Peyer's patch (tissue), 4 donors: ENCODE data around the gene DDX41. TPM values are rescaled to one million over a fixed set of nuclear protein-coding genes. Genes with fewer than 3 reads are reported as not detected.

Experiments used
- DNase-seq, 3 donors: peaks; one replicate each; pipeline ENCODE4 v3.0.0-alpha.2; 2017 to 2019
- H3K27ac ChIP-seq, 4 donors: fragments of 200-600 bp; sonication (generic); one replicate each; pipeline ENCODE4 v1.5.1; 2016 to 2019
- H3K27me3 ChIP-seq, 2 donors: fragments of 200-600 bp; sonication (generic); one replicate each; pipeline ENCODE4 v1.5.1; 2019
- H3K36me3 ChIP-seq, 3 donors: fragments of 200-600 bp; sonication (generic); one replicate each; pipeline ENCODE4 v1.5.1; 2016 to 2019
- H3K4me1 ChIP-seq, 4 donors: fragments of 200-600 bp; sonication (generic); one replicate each; pipeline ENCODE4 v1.5.1; 2016 to 2019
- H3K4me3 ChIP-seq, 4 donors: fragments of 200-600 bp; sonication (generic); 1 replicate in 3 of 4; 2 replicates in 1 of 4; pipeline ENCODE4 v1.5.1; 2016 to 2019; ENCODE audit warnings: mild to moderate bottlenecking in 1 of 4
- H3K9me3 ChIP-seq, 4 donors: fragments of 200-600 bp; sonication (generic); one replicate each; pipeline ENCODE4 v1.5.1; 2016 to 2019; ENCODE audit warnings: mild to moderate bottlenecking in 1 of 4
- POLR2A ChIP-seq, 2 donors: fragments of 450-650 bp; IDR thresholded peaks; one replicate each; pipeline ENCODE4 v1.5.1; 2017; ENCODE audit warnings: antibody characterized with exemption in 2 of 2, mild to moderate bottlenecking in 2 of 2, moderate library complexity in 2 of 2
- total RNA-seq, 4 donors: library from RNA; depleted of rRNA; stranded (reverse); fragments of >200 nt; gene quantifications; one replicate each; pipeline ENCODE4 v1.1.0, GENCODE V29; 2016
- TF ChIP-seq, protein P1 (sequence below), 6 experiments: fragments of 450-650 bp in 4 of 6; fragments of 200-600 bp in 2 of 6; sonication (generic) in 1 of 6; IDR thresholded peaks; one replicate each; pipeline ENCODE4 v1.5.1; 2017 to 2019; ENCODE audit warnings: antibody characterized with exemption in 6 of 6, mild to moderate bottlenecking in 3 of 6, moderate library complexity in 1 of 6

Gene DDX41
- total RNA-seq, 4 donors from 2014 or later, result 103 to 168 (median 118) TPM

DNA sequence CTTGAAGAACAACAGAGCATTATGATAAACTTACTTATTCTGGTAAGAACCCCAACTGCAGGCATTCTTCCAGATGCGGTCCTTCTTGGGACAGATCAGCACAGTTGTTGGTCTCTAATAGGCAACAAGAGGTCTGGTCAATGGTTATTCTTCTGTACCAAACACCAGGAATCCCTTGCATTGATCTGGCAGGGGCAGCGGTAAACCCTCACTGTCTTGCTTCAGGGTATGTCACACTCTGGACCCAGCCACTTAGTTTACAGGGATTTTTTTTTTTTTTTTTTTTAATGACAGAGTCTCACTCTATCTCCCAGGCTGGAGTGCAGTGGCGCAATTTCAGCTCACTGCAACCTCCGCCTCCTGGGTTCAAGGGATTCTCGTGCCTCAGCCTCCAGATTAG lies 38.9 kb upstream of the DDX41 start:
- Histone ChIP-seq H3K4me1 (peaks cover 0 to 28% (median 8%) of the 10 kb centered on the region in 4 donors), H3K27ac (no peak overlapping the region), H3K4me3 (no peak overlapping the region), H3K9me3 (no peaks in the 10 kb centered on the region), H3K27me3 (no peaks in the 10 kb centered on the region), H3K36me3 (peaks cover 0 to 12% (median 0%) of the 10 kb centered on the region in 3 donors)
- no peak for DNase-seq
- TF ChIP-seq POLR2A (IDR thresholded peaks at IDR 0.05), result no peak
- TF ChIP-seq, protein P1, sequence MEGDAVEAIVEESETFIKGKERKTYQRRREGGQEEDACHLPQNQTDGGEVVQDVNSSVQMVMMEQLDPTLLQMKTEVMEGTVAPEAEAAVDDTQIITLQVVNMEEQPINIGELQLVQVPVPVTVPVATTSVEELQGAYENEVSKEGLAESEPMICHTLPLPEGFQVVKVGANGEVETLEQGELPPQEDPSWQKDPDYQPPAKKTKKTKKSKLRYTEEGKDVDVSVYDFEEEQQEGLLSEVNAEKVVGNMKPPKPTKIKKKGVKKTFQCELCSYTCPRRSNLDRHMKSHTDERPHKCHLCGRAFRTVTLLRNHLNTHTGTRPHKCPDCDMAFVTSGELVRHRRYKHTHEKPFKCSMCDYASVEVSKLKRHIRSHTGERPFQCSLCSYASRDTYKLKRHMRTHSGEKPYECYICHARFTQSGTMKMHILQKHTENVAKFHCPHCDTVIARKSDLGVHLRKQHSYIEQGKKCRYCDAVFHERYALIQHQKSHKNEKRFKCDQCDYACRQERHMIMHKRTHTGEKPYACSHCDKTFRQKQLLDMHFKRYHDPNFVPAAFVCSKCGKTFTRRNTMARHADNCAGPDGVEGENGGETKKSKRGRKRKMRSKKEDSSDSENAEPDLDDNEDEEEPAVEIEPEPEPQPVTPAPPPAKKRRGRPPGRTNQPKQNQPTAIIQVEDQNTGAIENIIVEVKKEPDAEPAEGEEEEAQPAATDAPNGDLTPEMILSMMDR (IDR thresholded peaks at IDR 0.05), result no peak

DNA sequence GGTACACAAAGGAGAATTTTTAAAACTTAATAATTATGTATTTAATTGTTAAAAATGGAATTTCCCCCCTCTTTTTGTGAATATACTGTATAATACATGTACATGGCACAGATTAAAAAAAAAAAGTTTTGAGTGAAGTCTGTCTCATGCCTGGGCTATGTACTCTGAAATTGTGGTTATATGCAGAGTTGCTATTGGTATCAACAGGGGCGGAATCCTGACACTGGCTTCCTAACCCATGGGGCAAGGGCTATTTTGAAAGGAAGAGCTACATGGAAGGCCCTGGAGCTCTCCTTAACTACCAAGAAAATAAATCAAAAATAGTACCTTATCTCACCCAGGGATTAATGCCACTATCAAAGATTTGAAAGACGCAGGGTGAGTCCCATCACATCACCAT lies 38.5 kb upstream of the DDX41 start:
- H3K4me1 ChIP-seq, result peaks cover 0 to 28% (median 8%) of the 10 kb centered on the region in 4 donors
- no peak overlapping the region for H3K27ac ChIP-seq
- peaks cover 0 to 12% (median 0%) of the 10 kb centered on the region in 3 donors for H3K36me3 ChIP-seq
- H3K4me3 ChIP-seq, result peak overlapping the region in 1 of 4 donors; percentile 70
- DNase-seq, result no peak
- H3K9me3 ChIP-seq, result no peaks in the 10 kb centered on the region
- no peaks in the 10 kb centered on the region for H3K27me3 ChIP-seq
- TF ChIP-seq, protein P1 (IDR thresholded peaks at IDR 0.05), result no peak
- no peak for TF ChIP-seq POLR2A (IDR thresholded peaks at IDR 0.05)

DNA sequence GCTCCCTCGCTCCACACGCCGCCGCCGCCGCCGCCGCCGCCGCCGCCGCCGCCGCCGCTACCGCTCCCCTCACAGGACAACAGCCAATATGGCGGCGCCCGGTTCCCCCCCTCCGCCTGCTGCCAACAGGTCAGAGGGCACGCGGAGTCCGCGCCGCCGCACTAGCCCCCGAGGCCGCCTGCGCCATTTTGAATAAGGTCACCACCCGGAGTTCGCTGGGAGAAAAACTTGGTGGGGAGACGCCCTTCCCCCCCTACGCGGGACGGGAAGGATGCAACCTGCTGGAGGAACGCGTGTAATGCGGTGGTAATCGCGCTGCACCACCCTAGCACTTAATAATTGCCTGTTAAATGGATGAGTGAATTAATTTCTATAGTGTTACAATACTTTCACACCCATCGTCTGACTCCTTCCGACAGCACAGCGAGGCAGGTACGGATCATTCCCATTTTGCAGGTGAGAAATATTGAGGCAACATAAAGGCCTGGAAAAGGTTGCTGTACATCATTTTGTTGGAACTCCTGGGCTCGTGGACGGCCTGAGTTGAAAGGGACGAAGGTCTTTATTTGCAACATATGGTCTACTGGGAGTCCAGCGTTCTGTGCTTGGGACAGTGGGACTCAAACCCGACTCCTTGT lies 37.8 kb upstream of the DDX41 start, which contains the start of gene FAM193B:
FAM193B (minus strand) TSS at position 90 of the 638 bp plus-strand sequence. CDS start 105 bp downstream, outside the sequence.
- H3K27ac ChIP-seq, result peak within 1 kb of the TSS; percentile 74 to 90 (median 80)
- peak; percentile 94 to 98 (median 96) for DNase-seq
- H3K4me3 ChIP-seq, result peak within 1 kb of the TSS; percentile 70 to 99 (median 97)
- no peaks in the 10 kb centered on the region for H3K27me3 ChIP-seq
- no peaks in the 10 kb centered on the region for H3K9me3 ChIP-seq
- peaks cover 0 to 28% (median 8%) of the 10 kb centered on the region in 4 donors for H3K4me1 ChIP-seq
- H3K36me3 ChIP-seq, result peaks cover 0 to 12% (median 0%) of the 10 kb centered on the region in 3 donors
- TF ChIP-seq, protein P1 (IDR thresholded peaks at IDR 0.05), result peak in 3 of 6 experiments; percentile 26 to 39 (median 36)
- TF ChIP-seq POLR2A (IDR thresholded peaks at IDR 0.05), result no peak

DNA sequence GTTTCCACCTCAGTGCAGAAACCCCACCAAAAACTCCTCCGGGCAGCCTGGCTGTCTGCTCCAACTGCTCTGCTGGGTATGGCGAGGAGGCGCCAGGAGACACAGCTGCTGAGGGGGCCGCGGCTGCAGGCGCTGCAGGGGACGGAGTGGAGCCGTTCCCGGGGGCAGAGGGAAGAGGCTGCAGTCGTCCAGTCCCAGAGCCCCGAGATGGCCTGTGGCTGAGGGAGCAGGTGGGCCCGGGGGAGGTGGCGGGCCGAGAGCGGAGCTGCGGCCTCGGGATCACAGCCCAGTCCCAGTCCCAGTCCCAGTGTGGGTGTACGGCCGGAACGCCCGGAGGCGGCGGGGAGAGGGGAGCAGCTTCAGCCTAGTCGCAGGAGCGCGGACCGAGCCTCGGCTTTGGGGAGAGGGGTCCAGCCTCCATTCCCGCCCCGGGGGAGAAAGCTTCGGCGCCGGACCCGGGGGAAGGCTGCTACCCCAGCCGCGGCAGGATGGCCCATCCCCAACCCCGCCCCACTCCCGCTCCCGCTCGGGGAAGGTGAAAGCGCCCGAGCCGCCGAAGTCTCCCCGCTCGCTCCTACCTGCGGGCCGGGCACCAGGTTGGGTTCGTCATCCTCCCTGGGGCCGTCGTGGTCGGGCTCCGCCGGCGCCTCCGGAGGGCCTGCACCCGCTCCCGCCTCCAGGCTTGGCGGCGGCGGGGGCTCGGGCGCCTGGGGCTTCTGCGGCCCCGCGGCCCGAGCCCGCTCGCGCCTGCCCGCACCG lies 37.1 kb upstream of the DDX41 start:
- Histone ChIP-seq H3K36me3 (peaks cover 0 to 12% (median 0%) of the 10 kb centered on the region in 3 donors), H3K4me1 (peaks cover 0 to 28% (median 8%) of the 10 kb centered on the region in 4 donors), H3K9me3 (no peaks in the 10 kb centered on the region), H3K27me3 (no peaks in the 10 kb centered on the region), H3K27ac (peak overlapping the region; percentile 74 to 90 (median 80)), H3K4me3 (peak overlapping the region; percentile 70 to 99 (median 97))
- TF ChIP-seq, protein P1 (IDR thresholded peaks at IDR 0.05), result no peak
- TF ChIP-seq POLR2A (IDR thresholded peaks at IDR 0.05), result peak in 1 of 2 donors; percentile 12
- DNase-seq, result peak; percentile 19 to 75 (median 71)

DNA sequence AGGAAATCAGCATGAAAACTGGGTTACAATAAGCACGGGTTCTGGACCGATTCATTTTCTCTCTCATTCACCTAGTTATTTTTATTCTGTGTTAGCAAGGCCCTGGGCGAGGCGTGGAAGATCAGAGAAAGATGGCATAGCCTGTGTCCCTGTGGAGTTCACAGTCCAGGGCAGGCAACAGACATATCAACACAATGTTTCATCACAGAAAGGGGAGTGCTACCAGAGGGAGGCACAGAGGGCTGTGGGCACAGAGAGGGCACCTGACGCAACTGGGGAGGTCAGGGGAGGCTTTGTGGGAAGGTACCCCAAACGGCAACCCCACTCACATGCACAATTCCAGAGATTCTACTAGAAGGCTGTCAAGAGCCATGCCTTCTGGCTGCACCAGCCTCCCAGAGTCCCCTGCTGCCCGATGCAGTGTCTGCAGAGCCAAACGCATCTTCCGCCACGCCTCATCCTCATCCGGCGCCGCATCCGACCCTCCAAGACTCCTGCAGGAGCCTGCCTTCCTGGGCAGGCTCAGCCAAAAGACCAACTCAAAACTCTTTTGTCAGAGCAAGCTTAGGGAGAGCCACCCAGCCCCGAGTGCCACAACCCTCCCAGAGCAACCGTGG lies 36.2 kb upstream of the DDX41 start:
- TF ChIP-seq, protein P1 (IDR thresholded peaks at IDR 0.05), result no peak
- no peak for TF ChIP-seq POLR2A (IDR thresholded peaks at IDR 0.05)
- Histone ChIP-seq H3K4me3 (peak overlapping the region; percentile 70 to 99 (median 97)), H3K27ac (peak overlapping the region in 1 of 4 donors; percentile 79), H3K27me3 (no peaks in the 10 kb centered on the region), H3K36me3 (peaks cover 0 to 12% (median 0%) of the 10 kb centered on the region in 3 donors), H3K9me3 (no peaks in the 10 kb centered on the region), H3K4me1 (peaks cover 0 to 34% (median 8%) of the 10 kb centered on the region in 4 donors)
- no peak for DNase-seq
